SK-N-SH (cell line): ENCODE results near the gene GPC5. TPM values are rescaled to one million over a fixed set of nuclear protein-coding genes. Genes with fewer than 3 reads are reported as not detected.

Experiments
- CTCF ChIA-PET: fragments of 300-600, 350-600 bp; formaldehyde crosslinking; extraction: SDS; loops from one replicate; lab custom pipeline; 2021; lab: Yijun Ruan, JAX
- POLR2A ChIA-PET: fragments of 350-600 bp; sonication (Branson Sonifier 250); formaldehyde crosslinking; extraction: SDS; loops from one replicate; lab custom pipeline; 2020; ENCODE audit warnings: antibody characterized with exemption, inconsistent platforms; lab: Yijun Ruan, JAX
- DNase-seq: peaks from one replicate; pipeline ENCODE4 v3.0.0; 2012
- H2AFZ ChIP-seq: fragments of 200-600 bp; sonication (generic); 2 replicates; pipeline ENCODE4 v1.8.1; 2016; ENCODE audit warnings: antibody characterized with exemption, mild to moderate bottlenecking, low read depth
- H3F3A ChIP-seq: fragments of 200-600 bp; sonication (generic); replicated peaks from 2 replicates; pipeline ENCODE3; 2016; ENCODE audit warnings: antibody characterized with exemption, mild to moderate bottlenecking; ENCODE audit not compliant: insufficient read depth
- H3K27ac ChIP-seq, 2 experiments: fragments of 200-500 bp in 1 of 2; fragments of 200-600 bp in 1 of 2; sonication (Bioruptor generic) in 1 of 2; sonication (generic), shearing (Covaris generic) in 1 of 2; 2 replicates each; pipeline versions ENCODE4 v1.5.1 to v1.6.1; 2014 to 2016; ENCODE audit warnings: low read depth in 2 of 2, inconsistent platforms in 1 of 2, low read length in 1 of 2, mild to moderate bottlenecking in 1 of 2, mixed read lengths in 1 of 2
- H3K27me3 ChIP-seq: fragments of 200-600 bp; sonication (generic), shearing (Covaris generic); 2 replicates; pipeline ENCODE4 v1.6.1; 2016; ENCODE audit warnings: mixed run types; ENCODE audit not compliant: insufficient read depth
- H3K36me3 ChIP-seq, 2 experiments: fragments of 200-500 bp in 1 of 2; fragments of 200-600 bp in 1 of 2; sonication (Bioruptor generic) in 1 of 2; sonication (generic) in 1 of 2; replicated peaks in 1 of 2; 2 replicates each; pipeline versions ENCODE3 to v1.5.1; 2014 to 2016; ENCODE audit warnings: low read length in 1 of 2, mild to moderate bottlenecking in 1 of 2; ENCODE audit not compliant: insufficient read depth in 2 of 2, control insufficient read depth in 1 of 2
- H3K4me1 ChIP-seq, 2 experiments: fragments of 200-500 bp in 1 of 2; fragments of 200-600 bp in 1 of 2; sonication (Bioruptor generic) in 1 of 2; sonication (generic), shearing (Covaris generic) in 1 of 2; 2 replicates each; pipeline versions ENCODE4 v1.5.1 to v1.6.1; 2014 to 2016; ENCODE audit warnings: low read depth in 1 of 2, low read length in 1 of 2, mixed run types in 1 of 2; ENCODE audit not compliant: insufficient read depth in 2 of 2, control insufficient read depth in 1 of 2
- H3K4me2 ChIP-seq: fragments of 200-600 bp; sonication (generic), shearing (Covaris generic); 2 replicates; pipeline ENCODE4 v1.6.1; 2017; ENCODE audit warnings: mixed run types
- H3K4me3 ChIP-seq, 2 experiments: fragments of 200-500 bp in 1 of 2; fragments of 200-600 bp in 1 of 2; sonication (Bioruptor generic) in 1 of 2; sonication (generic), shearing (Covaris generic) in 1 of 2; 2 replicates each; pipeline versions ENCODE4 v1.5.1 to v1.8.1; 2014 to 2016; ENCODE audit warnings: low read depth in 2 of 2, inconsistent platforms in 1 of 2, low read length in 1 of 2, mild to moderate bottlenecking in 1 of 2, mixed read lengths in 1 of 2, moderate library complexity in 1 of 2
- H3K79me2 ChIP-seq: fragments of 200-600 bp; sonication (generic); 2 replicates; pipeline ENCODE4 v1.8.1; 2017; ENCODE audit warnings: mild to moderate bottlenecking; ENCODE audit not compliant: insufficient read depth
- H3K9ac ChIP-seq: fragments of 200-600 bp; sonication (generic); 2 replicates; pipeline ENCODE4 v1.6.1; 2017; ENCODE audit warnings: mixed run types
- H3K9me2 ChIP-seq: fragments of 200-600 bp; sonication (generic); 2 replicates; pipeline ENCODE4 v1.6.1; 2017; ENCODE audit warnings: mixed run types
- H3K9me3 ChIP-seq: fragments of 200-600 bp; sonication (generic); 2 replicates; pipeline ENCODE4 v1.6.1; 2017; ENCODE audit warnings: mixed run types, mild to moderate bottlenecking, moderate library complexity
- H4K20me1 ChIP-seq: fragments of 200-600 bp; sonication (generic); 2 replicates; pipeline ENCODE4 v1.6.1; 2017; ENCODE audit warnings: mild to moderate bottlenecking, mixed run types; ENCODE audit not compliant: insufficient read depth
- EP300 ChIP-seq, 2 experiments: IDR thresholded peaks; 2 replicates each; pipeline versions ENCODE4 v1.4.0 to v1.6.1; 2012; ENCODE audit warnings: borderline replicate concordance in 1 of 2, low read depth in 1 of 2, low read length in 1 of 2
- EZH2phosphoT487 ChIP-seq: fragments of 200-600 bp; sonication (generic); IDR thresholded peaks from 2 replicates; pipeline ENCODE4 v1.6.1; 2017; ENCODE audit warnings: low read depth, mixed run types, mild to moderate bottlenecking, antibody characterized with exemption, moderate library complexity, borderline replicate concordance
- FOXM1 ChIP-seq: IDR thresholded peaks from 2 replicates; pipeline ENCODE4 v1.4.0; 2012; ENCODE audit warnings: low read depth, mild to moderate bottlenecking
- GATA2 ChIP-seq: sonication (generic); formaldehyde crosslinking; IDR thresholded peaks from 2 replicates; pipeline ENCODE4 v1.5.0; 2020; ENCODE audit warnings: mild to moderate bottlenecking, missing genetic modification reagents
- IRF3 ChIP-seq: fragments of 150-350 bp; IDR thresholded peaks from 2 replicates; pipeline ENCODE4 v1.6.1; 2016; ENCODE audit warnings: mild to moderate bottlenecking, low read depth, low read length
- JUND ChIP-seq: IDR thresholded peaks from 2 replicates; pipeline ENCODE4 v1.4.0; 2012
- MEF2A ChIP-seq: IDR thresholded peaks from 2 replicates; pipeline ENCODE4 v1.4.0; 2012; ENCODE audit warnings: low read depth, borderline replicate concordance
- MXI1 ChIP-seq: IDR thresholded peaks from 2 replicates; pipeline ENCODE4 v1.6.1; 2012; ENCODE audit warnings: mild to moderate bottlenecking, low read depth, low read length, improper control_type of control experiment
- NFIC ChIP-seq: IDR thresholded peaks from 2 replicates; pipeline ENCODE4 v1.4.0; 2012; ENCODE audit warnings: borderline replicate concordance
- RAD21 ChIP-seq: IDR thresholded peaks from 2 replicates; pipeline ENCODE4 v1.6.1; 2012; ENCODE audit warnings: mild to moderate bottlenecking, low read length
- RFX5 ChIP-seq: IDR thresholded peaks from 2 replicates; pipeline ENCODE4 v1.6.1; 2012; ENCODE audit warnings: mild to moderate bottlenecking, improper control_type of control experiment, low read length
- TAF1 ChIP-seq: IDR thresholded peaks from 2 replicates; pipeline ENCODE4 v1.6.1; 2012; ENCODE audit warnings: low read depth, mild to moderate bottlenecking, low read length, moderate library complexity, borderline replicate concordance
- TCF12 ChIP-seq: IDR thresholded peaks from 2 replicates; pipeline ENCODE4 v1.4.0; 2012
- USF1 ChIP-seq: IDR thresholded peaks from 2 replicates; pipeline ENCODE4 v1.4.0; 2012; ENCODE audit warnings: low read depth, borderline replicate concordance
- polyA plus RNA-seq, 3 experiments: library from polyadenylated mRNA; depleted of rRNA; stranded (reverse); fragments of >200 nt; gene quantifications; 2 replicates each; pipeline ENCODE4 v1.2.3, GENCODE V29; 2012
- TF ChIP-seq, protein P1 (sequence below): IDR thresholded peaks from 2 replicates; pipeline ENCODE4 v1.4.0; 2012; ENCODE audit warnings: low read depth, borderline replicate concordance
- TF ChIP-seq, protein P2 (sequence below): IDR thresholded peaks from 2 replicates; pipeline ENCODE4 v1.6.1; 2012; ENCODE audit warnings: mild to moderate bottlenecking, low read depth, low read length, moderate library complexity
- TF ChIP-seq, protein P3 (sequence below): IDR thresholded peaks from 2 replicates; pipeline ENCODE4 v1.4.0; 2012; ENCODE audit warnings: low read depth
- TF ChIP-seq, protein P4 (sequence below): IDR thresholded peaks from 2 replicates; pipeline ENCODE4; 2012

The GPC5 gene
- polyA plus RNA-seq, 1 of the 3 experiments (the other 2 are of a cell fraction): 0.03 TPM

GRCh38 chr13:92719868-92720267 lies 1321.4 kb downstream of the GPC5 start:
- Histone ChIP-seq H3K79me2 (no peaks in the 10 kb centered on the region), H3K36me3 (no peaks in the 10 kb centered on the region), H3K9ac (no peak overlapping the region), H3K9me2 (no peaks in the 10 kb centered on the region), H3K4me3 (no peak overlapping the region), H3K9me3 (no peaks in the 10 kb centered on the region), H3K4me1 (peaks cover 0 to 3% of the 10 kb centered on the region in 2 experiments; a peak in 2 of 4 replicates), H3K27ac (no peak overlapping the region), H3K4me2 (no peak overlapping the region), H4K20me1 (no peaks in the 10 kb centered on the region), H3K27me3 (no peaks in the 10 kb centered on the region), H3F3A (no peaks in the 10 kb centered on the region), H2AFZ (no peak overlapping the region)
- POLR2A ChIA-PET: no interaction called here
- CTCF ChIA-PET: no interaction called here
- TF ChIP-seq USF1 (no peak), MXI1 (no peak), TCF12 (no peak), NFIC (no peak), EP300 (IDR thresholded peaks at IDR 0.05; ENCODE audit: borderline replicate concordance in 1 of 2, low read depth in 1 of 2, low read length in 1 of 2) (no peak)
- TF ChIP-seq, protein P1, sequence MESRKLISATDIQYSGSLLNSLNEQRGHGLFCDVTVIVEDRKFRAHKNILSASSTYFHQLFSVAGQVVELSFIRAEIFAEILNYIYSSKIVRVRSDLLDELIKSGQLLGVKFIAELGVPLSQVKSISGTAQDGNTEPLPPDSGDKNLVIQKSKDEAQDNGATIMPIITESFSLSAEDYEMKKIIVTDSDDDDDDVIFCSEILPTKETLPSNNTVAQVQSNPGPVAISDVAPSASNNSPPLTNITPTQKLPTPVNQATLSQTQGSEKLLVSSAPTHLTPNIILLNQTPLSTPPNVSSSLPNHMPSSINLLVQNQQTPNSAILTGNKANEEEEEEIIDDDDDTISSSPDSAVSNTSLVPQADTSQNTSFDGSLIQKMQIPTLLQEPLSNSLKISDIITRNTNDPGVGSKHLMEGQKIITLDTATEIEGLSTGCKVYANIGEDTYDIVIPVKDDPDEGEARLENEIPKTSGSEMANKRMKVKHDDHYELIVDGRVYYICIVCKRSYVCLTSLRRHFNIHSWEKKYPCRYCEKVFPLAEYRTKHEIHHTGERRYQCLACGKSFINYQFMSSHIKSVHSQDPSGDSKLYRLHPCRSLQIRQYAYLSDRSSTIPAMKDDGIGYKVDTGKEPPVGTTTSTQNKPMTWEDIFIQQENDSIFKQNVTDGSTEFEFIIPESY: no peak
- TF ChIP-seq, protein P2, sequence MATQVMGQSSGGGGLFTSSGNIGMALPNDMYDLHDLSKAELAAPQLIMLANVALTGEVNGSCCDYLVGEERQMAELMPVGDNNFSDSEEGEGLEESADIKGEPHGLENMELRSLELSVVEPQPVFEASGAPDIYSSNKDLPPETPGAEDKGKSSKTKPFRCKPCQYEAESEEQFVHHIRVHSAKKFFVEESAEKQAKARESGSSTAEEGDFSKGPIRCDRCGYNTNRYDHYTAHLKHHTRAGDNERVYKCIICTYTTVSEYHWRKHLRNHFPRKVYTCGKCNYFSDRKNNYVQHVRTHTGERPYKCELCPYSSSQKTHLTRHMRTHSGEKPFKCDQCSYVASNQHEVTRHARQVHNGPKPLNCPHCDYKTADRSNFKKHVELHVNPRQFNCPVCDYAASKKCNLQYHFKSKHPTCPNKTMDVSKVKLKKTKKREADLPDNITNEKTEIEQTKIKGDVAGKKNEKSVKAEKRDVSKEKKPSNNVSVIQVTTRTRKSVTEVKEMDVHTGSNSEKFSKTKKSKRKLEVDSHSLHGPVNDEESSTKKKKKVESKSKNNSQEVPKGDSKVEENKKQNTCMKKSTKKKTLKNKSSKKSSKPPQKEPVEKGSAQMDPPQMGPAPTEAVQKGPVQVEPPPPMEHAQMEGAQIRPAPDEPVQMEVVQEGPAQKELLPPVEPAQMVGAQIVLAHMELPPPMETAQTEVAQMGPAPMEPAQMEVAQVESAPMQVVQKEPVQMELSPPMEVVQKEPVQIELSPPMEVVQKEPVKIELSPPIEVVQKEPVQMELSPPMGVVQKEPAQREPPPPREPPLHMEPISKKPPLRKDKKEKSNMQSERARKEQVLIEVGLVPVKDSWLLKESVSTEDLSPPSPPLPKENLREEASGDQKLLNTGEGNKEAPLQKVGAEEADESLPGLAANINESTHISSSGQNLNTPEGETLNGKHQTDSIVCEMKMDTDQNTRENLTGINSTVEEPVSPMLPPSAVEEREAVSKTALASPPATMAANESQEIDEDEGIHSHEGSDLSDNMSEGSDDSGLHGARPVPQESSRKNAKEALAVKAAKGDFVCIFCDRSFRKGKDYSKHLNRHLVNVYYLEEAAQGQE: no peak
- TF ChIP-seq, protein P3, sequence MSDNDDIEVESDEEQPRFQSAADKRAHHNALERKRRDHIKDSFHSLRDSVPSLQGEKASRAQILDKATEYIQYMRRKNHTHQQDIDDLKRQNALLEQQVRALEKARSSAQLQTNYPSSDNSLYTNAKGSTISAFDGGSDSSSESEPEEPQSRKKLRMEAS: no peak
- no peak for DNase-seq

- H3K4me2 ChIP-seq: no peak overlapping the region
- ChIA-PET POLR2A (no interaction called here), CTCF (no interaction called here)
- DNase-seq: no peak
- no peaks in the 10 kb centered on the region for H3F3A ChIP-seq
- no peaks in the 10 kb centered on the region for H3K27me3 ChIP-seq
- H3K4me3 ChIP-seq: no peak overlapping the region
- H3K9ac ChIP-seq: no peak overlapping the region
- no peaks in the 10 kb centered on the region for H3K79me2 ChIP-seq
- H3K9me3 ChIP-seq: no peaks in the 10 kb centered on the region
- no peaks in the 10 kb centered on the region for H3K36me3 ChIP-seq
- peaks cover 0 to 7% of the 10 kb centered on the region in 2 experiments; a peak in 2 of 4 replicates for H3K4me1 ChIP-seq
- no peaks in the 10 kb centered on the region for H3K9me2 ChIP-seq
- H4K20me1 ChIP-seq: no peaks in the 10 kb centered on the region
- H2AFZ ChIP-seq: no peak overlapping the region
- H3K27ac ChIP-seq: no peak overlapping the region
- TF ChIP-seq, protein P1: no peak
- TF ChIP-seq IRF3: no peak
- TF ChIP-seq EZH2phosphoT487: no peak
- TF ChIP-seq GATA2 (CRISPR knock-in tag): no peak
- TF ChIP-seq RFX5: no peak
- TF ChIP-seq, protein P4, sequence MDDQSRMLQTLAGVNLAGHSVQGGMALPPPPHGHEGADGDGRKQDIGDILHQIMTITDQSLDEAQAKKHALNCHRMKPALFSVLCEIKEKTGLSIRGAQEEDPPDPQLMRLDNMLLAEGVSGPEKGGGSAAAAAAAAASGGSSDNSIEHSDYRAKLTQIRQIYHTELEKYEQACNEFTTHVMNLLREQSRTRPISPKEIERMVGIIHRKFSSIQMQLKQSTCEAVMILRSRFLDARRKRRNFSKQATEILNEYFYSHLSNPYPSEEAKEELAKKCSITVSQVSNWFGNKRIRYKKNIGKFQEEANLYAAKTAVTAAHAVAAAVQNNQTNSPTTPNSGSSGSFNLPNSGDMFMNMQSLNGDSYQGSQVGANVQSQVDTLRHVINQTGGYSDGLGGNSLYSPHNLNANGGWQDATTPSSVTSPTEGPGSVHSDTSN: no peak
- TF ChIP-seq MXI1: no peak
- no peak for TF ChIP-seq JUND
- TF ChIP-seq FOXM1: no peak
- TF ChIP-seq MEF2A: no peak
- no peak for TF ChIP-seq TAF1
- TF ChIP-seq RAD21: no peak
Measured at GRCh38 chr13:92721620-92722019, 1323.2 kb downstream of the GPC5 start.
